MCF 10A (cell line): ENCODE measurements around the gene ZKSCAN4. TPM values are rescaled to one million over a fixed set of nuclear protein-coding genes. Genes with fewer than 3 reads are reported as not detected.

Source experiments
- BruUV-seq: library from RNA; stranded (reverse); fragments of 400-500 nt; replicated peaks from 2 replicates; lab custom pipeline; 2021; lab: Mats Ljungman, UMichigan
- CTCF ChIA-PET: fragments of 300-600 bp; sonication (Branson Sonifier 250); formaldehyde crosslinking; extraction: SDS; loops from one replicate; lab custom pipeline; 2021; ENCODE audit warnings: antibody characterized with exemption, inconsistent platforms; lab: Yijun Ruan, JAX
- POLR2A ChIA-PET: fragments of 300-600, 350-650 bp; sonication (Branson Sonifier 250); formaldehyde crosslinking; extraction: SDS; loops from one replicate; lab custom pipeline; 2020; ENCODE audit warnings: antibody characterized with exemption, inconsistent platforms; lab: Yijun Ruan, JAX
- DNase-seq: peaks from one replicate; pipeline ENCODE4 v3.0.0-alpha.2; 2018; ENCODE audit not compliant: unreplicated experiment
- H3K27ac Mint-ChIP-seq: one replicate; pipeline ENCODE4 v1.8.0; 2022; ENCODE audit warnings: mild to moderate bottlenecking, low read depth, mixed read lengths; ENCODE audit not compliant: unreplicated experiment
- H3K27me3 Mint-ChIP-seq: one replicate; pipeline ENCODE4 v1.8.0; 2022; ENCODE audit warnings: mixed read lengths; ENCODE audit not compliant: insufficient read depth, unreplicated experiment
- H3K36me3 Mint-ChIP-seq: one replicate; pipeline ENCODE4 v1.8.0; 2022; ENCODE audit warnings: mild to moderate bottlenecking, moderate library complexity, mixed read lengths; ENCODE audit not compliant: insufficient read depth, unreplicated experiment
- H3K4me1 Mint-ChIP-seq: one replicate; pipeline ENCODE4 v1.8.0; 2022; ENCODE audit warnings: mixed read lengths; ENCODE audit not compliant: insufficient read depth, unreplicated experiment
- H3K4me3 Mint-ChIP-seq: one replicate; pipeline ENCODE4 v1.8.0; 2022; ENCODE audit warnings: mild to moderate bottlenecking, moderate library complexity, mixed read lengths; ENCODE audit not compliant: unreplicated experiment
- H3K9me3 Mint-ChIP-seq: one replicate; pipeline ENCODE4 v1.8.0; 2022; ENCODE audit warnings: mixed read lengths; ENCODE audit not compliant: unreplicated experiment
- intact Hi-C: fragments of 100-400 bp; cut with micrococcal nuclease; formaldehyde crosslinking; loops from 2 replicates; pipeline ENCODE4 v1.14.1; 2022
- total RNA-seq: library from RNA; stranded (reverse); gene quantifications from 2 replicates; pipeline ENCODE4 v1.2.3, GENCODE V29; 2022
- TF ChIP-seq, protein P1 (sequence below): fragments of 200-600 bp; IDR thresholded peaks from one replicate; pipeline ENCODE4 v1.8.0; 2022; ENCODE audit warnings: antibody characterized with exemption, mild to moderate bottlenecking; ENCODE audit not compliant: unreplicated experiment

ZKSCAN4 gene
- total RNA-seq, 1 experiment from 2014 or later: 3.3 TPM

DNA sequence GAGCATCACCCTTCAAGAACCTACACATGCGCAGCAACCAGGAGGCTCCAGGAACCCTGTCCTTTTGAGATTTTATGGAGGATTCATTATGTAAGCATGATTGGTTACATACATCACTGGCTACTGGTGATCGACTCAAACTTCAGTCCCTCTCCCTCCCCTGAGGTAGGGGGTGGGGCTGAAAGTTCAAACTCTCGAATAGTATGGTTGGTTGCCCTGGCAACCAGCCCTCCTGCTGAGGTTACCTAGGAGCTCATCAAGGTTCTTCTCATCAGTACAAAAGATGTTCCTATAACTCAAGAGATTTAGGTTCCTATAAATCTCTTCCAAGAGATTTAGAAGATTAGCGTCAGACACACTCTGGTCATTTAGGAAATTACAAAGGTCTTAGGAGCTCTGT lies 48.9 kb downstream of the ZKSCAN4 start:
- no peaks in the 10 kb centered on the region for H3K4me1 Mint-ChIP-seq
- TF ChIP-seq, protein P1, sequence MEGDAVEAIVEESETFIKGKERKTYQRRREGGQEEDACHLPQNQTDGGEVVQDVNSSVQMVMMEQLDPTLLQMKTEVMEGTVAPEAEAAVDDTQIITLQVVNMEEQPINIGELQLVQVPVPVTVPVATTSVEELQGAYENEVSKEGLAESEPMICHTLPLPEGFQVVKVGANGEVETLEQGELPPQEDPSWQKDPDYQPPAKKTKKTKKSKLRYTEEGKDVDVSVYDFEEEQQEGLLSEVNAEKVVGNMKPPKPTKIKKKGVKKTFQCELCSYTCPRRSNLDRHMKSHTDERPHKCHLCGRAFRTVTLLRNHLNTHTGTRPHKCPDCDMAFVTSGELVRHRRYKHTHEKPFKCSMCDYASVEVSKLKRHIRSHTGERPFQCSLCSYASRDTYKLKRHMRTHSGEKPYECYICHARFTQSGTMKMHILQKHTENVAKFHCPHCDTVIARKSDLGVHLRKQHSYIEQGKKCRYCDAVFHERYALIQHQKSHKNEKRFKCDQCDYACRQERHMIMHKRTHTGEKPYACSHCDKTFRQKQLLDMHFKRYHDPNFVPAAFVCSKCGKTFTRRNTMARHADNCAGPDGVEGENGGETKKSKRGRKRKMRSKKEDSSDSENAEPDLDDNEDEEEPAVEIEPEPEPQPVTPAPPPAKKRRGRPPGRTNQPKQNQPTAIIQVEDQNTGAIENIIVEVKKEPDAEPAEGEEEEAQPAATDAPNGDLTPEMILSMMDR: no peak
- H3K27ac Mint-ChIP-seq: no peak overlapping the region
- ChIA-PET POLR2A (no interaction called here), CTCF (no interaction called here)
- H3K9me3 Mint-ChIP-seq: peaks cover 9% of the 10 kb centered on the region
- intact Hi-C loops: no loop called here
- no TSS peak for BruUV-seq
- H3K27me3 Mint-ChIP-seq: no peaks in the 10 kb centered on the region
- no peak overlapping the region for H3K4me3 Mint-ChIP-seq
- no peak for DNase-seq
- H3K36me3 Mint-ChIP-seq: peaks cover 3% of the 10 kb centered on the region

DNA sequence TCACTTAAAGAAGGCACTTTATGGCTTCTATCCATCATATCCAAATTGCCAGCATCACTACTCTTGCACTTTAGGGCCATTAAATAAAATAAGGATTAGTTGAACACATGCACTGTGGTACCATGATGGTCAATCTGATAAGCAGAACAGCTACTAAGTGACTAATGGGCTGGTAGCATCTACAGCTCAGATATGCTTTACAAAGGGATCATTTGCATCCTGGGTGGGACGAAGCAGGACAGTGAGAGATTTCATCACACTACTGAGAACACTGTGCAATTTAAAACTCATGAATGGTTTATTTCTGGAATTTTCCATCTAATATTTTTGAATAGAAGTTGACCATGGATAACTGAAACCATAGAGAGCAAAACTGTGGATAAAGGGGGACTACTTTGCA lies 52.0 kb downstream of the ZKSCAN4 start:
- H3K27ac Mint-ChIP-seq: no peak overlapping the region
- no peaks in the 10 kb centered on the region for H3K36me3 Mint-ChIP-seq
- no peak for DNase-seq
- POLR2A ChIA-PET: no interaction called here
- no peaks in the 10 kb centered on the region for H3K4me1 Mint-ChIP-seq
- H3K27me3 Mint-ChIP-seq: no peaks in the 10 kb centered on the region
- TF ChIP-seq, protein P1: no peak
- BruUV-seq: no TSS peak
- peaks cover 22% of the 10 kb centered on the region for H3K9me3 Mint-ChIP-seq
- intact Hi-C loops: no loop called here
- CTCF ChIA-PET: no interaction called here
- no peak overlapping the region for H3K4me3 Mint-ChIP-seq

Other genes starting within 250 kb of the ZKSCAN4 start
- gene ZNF165, start 171.7 kb downstream of the ZKSCAN4 start, total RNA-seq: 7.1 and 10.8 TPM in 2 replicates
- gene ZSCAN16, start 127.7 kb downstream of the ZKSCAN4 start, total RNA-seq: 2.6 and 4.4 TPM in 2 replicates
- 26.7 and 27.9 TPM in 2 replicates for gene ZKSCAN8, start 110.4 kb downstream of the ZKSCAN4 start, total RNA-seq
- 13.7 and 15.6 TPM in 2 replicates for gene ZSCAN9, start 27.0 kb downstream of the ZKSCAN4 start, total RNA-seq
- gene NKAPL, start 7.0 kb upstream of the ZKSCAN4 start, total RNA-seq: not detected in 2 replicates
- gene ZSCAN26, start 14.9 kb upstream of the ZKSCAN4 start, total RNA-seq: 11.3 and 13.1 TPM in 2 replicates
- gene PGBD1, start 29.3 kb upstream of the ZKSCAN4 start, total RNA-seq: 2.5 and 2.9 TPM in 2 replicates
- 5.0 and 6.7 TPM in 2 replicates for gene ZSCAN31, start 83.9 kb upstream of the ZKSCAN4 start, total RNA-seq
- gene ZKSCAN3, start 97.7 kb upstream of the ZKSCAN4 start, total RNA-seq: 2.7 and 3.7 TPM in 2 replicates
- gene ZSCAN12, start 147.5 kb upstream of the ZKSCAN4 start, total RNA-seq: 4.4 and 5.3 TPM in 2 replicates
- 3.0 and 4.7 TPM in 2 replicates for gene ZSCAN23, start 191.2 kb upstream of the ZKSCAN4 start, total RNA-seq